NCI-H2081 treated with DMSO at 0.1 percent for 48 hours (cell line): ENCODE measurements around the gene B3GAT3.
"Not testable (repeated sequence)": the region's sequence is repeated elsewhere in the genome, so short reads cannot be mapped to it uniquely, and the experiment has no call there.

Experiments used
- DNase-seq: peaks from one replicate; lab custom pipeline; 2025; lab: John Stamatoyannopoulos, UW

B3GAT3 gene

DNA sequence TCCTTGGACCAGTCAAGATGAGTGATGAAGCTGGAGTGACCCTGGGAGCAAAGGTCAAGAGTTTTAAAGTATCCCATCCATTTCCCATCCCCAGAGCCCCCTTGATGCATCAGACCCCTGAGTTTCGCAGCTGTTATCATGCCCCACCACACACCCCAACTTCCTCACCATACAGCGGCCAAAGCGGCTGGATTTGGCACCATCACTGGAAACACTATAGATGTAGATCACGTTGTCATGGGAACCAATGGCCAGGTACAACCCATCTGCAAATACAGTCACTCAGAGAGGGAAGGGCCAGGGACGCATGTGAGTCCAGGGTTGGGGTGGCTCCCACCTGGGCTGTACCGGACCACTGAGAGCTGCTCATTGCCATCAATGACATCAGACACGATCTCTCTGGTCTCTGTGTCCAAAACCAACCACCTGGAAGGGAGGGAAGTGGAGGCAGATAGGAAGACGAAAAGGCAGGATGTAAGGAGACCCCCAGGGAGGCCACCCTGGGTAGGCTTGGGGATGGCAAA lies 17.9 kb downstream of the B3GAT3 start:
- DNase-seq, result no peak

DNA sequence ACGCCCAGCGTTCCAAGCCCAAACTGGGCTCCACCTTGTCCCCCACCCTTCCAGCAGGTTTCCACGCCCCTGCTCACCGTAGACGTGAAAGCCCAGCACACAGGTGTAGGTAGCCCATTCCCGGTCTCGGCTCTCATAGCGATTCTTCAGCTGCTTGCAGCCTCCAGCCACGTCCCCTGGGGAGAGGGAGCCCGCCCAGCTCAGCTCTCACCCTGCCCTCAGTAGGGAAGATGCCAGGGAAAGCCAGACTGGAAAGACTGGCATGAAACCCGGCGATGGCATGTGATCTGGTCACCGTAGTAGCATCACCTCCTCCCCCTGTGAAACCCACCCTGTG lies 18.7 kb downstream of the B3GAT3 start:
- no peak for DNase-seq

DNA sequence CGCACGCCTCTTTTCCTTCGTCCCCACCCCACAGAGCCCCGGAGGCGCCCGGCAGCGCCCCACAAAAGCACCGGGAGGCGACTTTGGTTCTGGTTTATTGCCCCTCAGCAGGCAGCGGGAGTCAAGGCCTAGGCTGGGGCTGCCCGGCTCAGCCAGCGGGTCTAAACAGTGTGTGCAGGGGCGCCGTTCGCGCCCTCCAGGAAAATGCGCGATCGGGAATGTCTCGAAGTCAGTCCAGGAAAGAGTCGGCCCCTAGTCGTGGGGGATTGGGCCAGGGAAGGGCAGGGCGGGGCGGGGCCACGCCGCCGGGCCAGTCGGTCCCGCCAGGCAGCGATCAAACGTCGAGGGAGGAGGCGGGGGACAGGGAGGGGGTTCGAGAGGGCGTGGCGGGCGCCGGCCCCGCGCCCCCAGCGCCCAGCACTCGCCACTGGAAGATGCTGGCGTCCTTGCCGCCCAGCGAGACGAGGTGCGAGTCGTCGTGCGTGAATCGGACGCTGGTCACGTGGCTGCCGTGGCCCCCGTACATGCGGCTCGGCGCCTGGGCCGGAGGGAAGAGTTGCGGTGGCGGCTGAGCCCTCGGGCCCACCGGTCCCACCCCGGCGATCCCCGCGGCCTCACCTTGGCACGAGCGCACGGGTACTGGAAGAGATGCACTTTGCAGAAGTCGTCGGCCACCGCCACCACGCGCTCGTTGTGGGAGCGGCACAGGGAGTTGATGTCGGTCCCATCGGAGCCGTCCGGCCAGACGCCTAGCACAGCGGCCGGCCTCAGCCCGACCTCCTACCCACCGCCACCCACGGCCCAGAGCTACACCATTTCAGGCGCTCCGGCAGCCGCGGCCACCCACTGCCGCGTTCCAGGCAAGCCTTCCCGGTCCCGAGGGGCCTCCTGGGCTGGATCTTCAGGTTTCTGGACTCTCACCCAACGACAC lies 19.4 kb downstream of the B3GAT3 start:
- DNase-seq, result no peak

- peak; percentile 95 for DNase-seq
Observed at GRCh38 chr11:62601372-62602140, 20.2 kb downstream of the B3GAT3 start, which contains the start of gene MTA2. MTA2 (minus strand) TSS chr11:62601865; CDS start chr11:62601450, 415 bp downstream.

DNA sequence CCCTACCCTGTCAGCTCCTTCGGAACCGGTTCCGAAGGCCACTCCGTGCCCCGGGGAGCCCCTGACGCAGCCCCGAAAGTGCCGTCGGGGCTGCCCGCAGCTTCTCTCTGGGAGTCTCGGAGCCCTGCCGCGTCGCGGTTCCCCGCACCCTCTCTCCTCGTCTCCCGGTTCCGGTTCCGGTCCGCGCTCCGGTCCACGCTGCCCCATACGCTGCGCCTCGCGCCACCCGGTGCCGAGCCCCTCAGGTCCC lies 20.7 kb downstream of the B3GAT3 start:
- DNase-seq, result no peak

DNA sequence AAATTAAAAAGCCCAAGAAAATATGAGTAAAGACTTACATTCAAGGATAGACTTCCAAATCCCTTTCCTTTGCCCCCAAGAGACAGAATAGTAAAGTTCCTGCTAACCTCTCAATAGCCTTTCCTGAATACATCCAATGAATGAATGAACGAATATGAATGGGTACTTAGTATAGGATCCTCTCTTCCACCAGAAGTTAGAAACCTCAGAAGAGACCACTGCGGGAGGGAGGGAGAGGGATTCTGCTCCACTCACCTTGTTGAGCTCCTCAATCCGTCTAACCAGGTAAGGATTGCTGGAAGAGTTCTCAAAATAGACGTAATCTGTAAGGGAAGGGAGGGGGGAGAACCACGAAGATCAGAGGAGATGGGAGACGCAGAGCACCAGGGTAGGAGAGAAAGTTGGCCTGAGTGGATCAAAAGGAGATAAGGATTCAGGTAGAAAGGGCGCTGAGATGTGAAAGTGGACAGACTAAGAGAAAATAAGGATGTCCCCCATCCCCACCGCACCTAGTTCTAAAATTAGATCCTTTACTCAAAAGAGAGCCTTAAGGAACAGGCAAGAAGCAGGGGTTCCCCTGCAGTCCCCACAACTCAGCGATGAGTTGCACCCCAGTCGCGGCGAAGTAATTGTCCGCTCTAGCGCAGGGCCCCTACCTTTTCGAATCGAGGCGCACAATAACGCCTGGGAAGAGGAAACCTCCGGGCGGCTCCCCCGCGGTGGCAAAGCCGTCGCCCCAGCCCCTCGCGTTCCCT lies 21.2 kb downstream of the B3GAT3 start:
- no peak for DNase-seq

DNA sequence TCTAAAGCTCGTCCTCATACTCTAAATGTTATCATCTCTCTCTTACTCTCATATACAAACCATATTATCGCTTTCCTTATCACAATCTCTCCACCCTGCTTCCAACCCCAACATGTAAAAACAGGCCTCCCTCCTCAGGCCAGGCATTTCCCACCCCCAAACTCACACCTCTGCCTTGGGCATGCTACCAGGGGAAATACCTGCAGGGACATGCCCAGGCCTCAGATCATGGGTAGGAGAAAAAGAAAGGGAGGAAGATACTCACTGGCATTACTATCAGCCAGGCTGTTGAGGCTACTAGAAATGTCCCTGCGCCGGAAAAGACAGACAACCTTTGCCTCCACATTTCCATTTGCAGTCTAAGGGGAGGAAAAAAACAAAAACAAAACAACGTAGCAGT lies 21.9 kb downstream of the B3GAT3 start:
- no peak for DNase-seq

- DNase-seq, result peak; percentile 57
Observed at GRCh38 chr11:62599069-62599696, 22.6 kb downstream of the B3GAT3 start.

DNA sequence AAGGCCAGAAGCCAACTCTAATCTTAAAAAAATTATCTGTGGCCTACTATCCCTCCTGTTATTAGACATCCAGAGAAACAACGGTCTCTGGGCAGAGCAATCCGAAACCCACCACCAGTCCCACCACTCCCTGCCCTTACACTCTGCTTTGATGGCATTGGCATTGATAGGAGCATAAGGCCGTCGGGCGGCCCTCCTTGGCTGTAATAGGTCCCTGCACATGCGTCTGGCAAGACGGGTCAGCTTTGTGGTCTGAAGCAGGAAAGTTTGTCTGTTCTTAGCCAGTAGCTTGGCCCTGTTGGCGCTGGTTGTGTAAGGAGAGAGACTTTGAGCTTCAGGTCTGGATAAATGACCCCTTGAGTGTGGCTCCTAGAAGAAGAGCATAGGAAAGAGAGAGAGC lies 26.7 kb downstream of the B3GAT3 start:
- DNase-seq, result no peak

DNA sequence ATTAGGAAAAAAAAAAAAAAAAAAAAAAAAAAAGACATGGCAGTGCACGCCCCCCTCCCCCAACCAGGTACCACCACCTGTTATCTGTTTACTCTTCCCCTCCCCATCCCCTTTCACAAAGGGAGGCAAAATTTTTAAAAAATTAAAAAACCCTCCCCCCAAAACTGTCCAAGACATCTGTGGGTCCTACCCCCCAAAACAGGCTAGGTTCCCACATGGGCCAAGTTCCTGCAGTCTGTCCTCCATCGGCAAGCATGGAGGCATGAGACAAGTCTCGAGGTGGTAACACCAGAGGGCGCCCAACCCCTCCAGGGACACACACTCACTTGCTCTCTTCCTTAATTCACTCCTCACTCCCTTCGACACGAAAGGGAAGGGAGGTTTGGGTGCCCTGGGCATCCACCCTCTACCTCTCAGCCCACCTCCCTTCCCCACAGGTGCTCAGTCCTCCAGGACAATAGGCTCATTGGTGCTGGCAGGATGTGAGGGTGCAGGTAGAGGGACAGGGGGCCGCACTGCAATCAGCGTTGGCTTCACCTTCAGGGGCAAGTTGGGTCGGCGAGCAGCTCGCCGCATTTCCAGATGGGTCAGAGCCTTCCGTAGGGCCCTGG lies 28.2 kb downstream of the B3GAT3 start:
- DNase-seq, result no peak

DNA sequence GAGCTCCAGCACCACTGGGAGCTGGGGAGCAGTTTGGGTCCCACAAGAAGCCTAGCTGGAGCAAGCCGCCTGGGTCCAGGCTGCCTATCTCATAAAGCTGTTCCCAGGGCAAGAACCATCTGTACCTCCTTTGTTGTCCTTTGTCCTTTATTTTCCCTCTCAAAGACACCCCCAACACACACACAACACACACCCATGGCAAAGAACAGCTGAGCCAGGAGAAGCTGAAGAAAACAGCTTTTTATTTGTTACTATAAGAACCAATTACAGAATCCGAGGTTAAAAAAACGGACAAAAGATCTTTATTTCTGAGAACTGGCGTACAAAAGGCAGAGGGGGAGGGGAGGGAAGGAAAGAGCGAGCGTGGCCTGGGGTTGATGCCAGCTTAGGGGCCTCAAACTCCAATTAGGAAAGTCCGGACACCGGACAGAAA lies 28.8 kb downstream of the B3GAT3 start:
- no peak for DNase-seq

DNA sequence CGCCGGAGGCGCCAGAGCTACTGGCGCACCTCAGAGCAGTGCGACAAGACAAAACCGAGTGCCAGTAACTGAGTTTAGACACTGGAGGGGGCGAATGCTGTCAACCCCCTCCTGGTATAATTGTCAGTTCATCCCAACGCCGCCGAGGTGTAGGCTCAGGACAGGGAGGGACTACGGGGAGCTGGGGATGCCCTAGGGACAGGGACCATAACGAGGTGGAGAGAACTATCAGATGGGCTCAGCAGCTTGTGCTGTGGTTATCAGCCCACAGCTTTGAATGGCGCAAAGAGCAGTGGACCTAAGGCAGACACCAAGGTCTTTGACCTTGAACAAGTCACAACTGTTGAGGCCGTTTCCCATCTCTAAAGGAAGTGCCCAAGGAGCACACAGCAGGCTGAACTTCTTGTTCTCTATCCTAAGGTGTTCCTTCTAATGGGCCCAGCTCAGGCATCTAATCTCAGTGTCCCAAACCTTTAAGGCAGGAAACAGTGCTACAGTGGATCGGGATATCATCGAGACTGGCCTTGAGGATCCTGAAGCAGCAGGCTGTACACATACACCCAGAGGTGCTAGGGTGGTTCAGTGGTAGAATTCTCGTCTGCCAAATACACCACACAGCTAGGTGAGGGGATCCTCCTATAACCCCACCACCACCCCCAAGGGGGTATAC lies 29.5 kb downstream of the B3GAT3 start:
- DNase-seq, result no peak

GRCh38 chr11:62591448-62592145 lies 30.2 kb downstream of the B3GAT3 start, which contains the start of gene TUT1:
TUT1 (minus strand) TSS chr11:62591523; CDS start chr11:62591485, 38 bp downstream.
- DNase-seq, result peak; percentile 98

- DNase-seq, result no peak
Observed at GRCh38 chr11:62588966-62589637, 32.7 kb downstream of the B3GAT3 start.

DNA sequence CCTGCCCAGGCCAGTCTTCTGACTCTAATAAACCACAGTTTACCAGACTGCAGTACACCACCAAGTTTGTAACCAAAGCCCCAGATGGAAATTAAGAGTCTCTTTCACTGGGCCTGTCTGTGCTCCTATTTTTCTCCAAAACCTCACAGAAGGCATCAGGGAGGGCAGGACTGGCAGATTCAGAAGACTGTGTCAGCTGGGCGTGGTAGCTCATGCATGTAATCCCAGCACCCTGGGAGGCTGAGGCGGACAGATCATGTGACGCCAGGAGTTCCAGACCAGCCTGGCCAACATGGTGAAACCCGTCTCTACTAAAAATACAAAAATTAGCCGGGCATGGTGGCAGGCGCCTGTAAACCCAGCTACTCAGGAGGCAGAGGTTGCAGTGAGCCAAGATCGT lies 36.4 kb downstream of the B3GAT3 start:
- DNase-seq, result not testable (repeated sequence)

- DNase-seq, result not testable (repeated sequence)
Observed at GRCh38 chr11:62581735-62582134, 40.1 kb downstream of the B3GAT3 start.

DNA sequence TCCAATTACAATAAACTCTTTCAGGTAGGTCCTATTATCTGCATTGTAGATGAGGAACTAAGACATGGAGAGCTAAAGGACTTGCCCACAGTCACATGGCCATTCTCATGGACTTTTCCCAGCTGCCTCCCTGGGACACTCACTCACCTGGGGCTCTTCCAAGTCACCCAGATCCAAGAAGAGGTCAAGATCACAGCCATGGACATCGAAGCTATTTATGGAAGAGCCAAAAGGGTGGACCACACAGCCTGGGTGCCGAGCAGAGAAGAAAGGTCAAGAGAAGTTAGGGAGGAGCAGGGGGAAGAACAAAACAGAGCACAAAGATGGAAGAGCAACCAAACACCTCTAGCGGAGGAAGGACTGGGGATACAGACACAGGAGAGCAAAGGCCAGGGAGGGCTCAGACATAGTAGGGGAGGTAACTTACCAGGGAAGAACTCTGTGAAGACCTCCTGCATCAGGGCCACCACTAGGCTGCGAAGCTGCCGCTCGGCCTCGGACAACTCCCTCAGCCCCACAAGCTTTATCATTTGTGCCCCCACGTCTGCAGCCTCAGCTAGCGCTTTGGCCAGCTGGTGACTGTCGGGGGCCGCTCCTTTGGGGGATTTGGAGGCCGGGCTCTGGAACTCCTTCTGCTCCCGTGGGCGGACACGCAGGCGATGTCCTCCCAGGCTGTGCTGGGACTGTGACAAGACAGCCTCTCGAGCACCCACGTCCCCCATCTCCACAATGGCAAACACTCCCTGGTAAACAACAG lies 40.6 kb downstream of the B3GAT3 start:
- DNase-seq, result no peak

- DNase-seq, result no peak
Observed at GRCh38 chr11:62579252-62579651, 42.5 kb downstream of the B3GAT3 start.

- DNase-seq, result no peak
Observed at GRCh38 chr11:62578541-62578940, 43.2 kb downstream of the B3GAT3 start.
